GM12891 (cell line): Measurements from ENCODE around the gene GPBAR1.

Experiments used
- POLR2A ChIP-seq: IDR thresholded peaks from 2 replicates; pipeline ENCODE4 v1.6.1; 2011; ENCODE audit warnings: low read depth, low read length, control low read depth
- POLR2AphosphoS5 ChIP-seq: IDR thresholded peaks from 2 replicates; pipeline ENCODE4 v1.6.1; 2011; ENCODE audit warnings: low read depth, low read length, control low read depth
- SPI1 ChIP-seq: IDR thresholded peaks from 2 replicates; pipeline ENCODE4 v1.6.1; 2011; ENCODE audit warnings: low read depth, low read length, control low read depth

DNA sequence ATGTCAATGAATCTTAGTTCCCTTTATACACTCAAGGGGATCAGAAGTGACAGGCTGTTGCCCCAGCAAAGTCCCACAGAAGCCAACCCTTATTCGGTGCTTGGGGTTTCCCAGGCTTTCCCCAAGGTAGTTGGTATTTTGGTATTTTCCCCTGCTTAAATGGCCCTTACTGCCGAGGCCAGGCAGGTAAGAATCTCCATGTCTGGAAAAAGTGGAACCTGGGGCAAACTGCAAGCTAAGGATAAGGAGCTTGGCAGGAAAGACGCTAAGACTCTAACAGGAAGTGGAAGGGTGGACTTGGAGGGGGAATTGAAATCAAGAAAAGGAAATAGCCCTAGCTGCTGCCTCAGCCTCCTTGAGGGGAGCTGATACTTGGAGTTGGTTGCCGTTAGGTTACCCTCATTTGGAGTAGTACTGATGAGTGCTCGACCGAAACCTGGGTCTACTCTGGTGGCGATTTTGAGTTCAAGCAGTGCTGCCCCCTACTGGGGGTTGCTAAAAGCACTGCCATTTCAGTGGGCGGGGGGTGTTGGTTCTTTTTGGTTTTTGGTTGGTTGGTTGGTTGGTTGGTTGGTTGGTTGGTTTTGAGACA lies 3.3 kb upstream of the GPBAR1 start:
- TF ChIP-seq POLR2A (no peak), POLR2AphosphoS5 (no peak), SPI1 (peak; percentile 84)
